Heart left ventricle (tissue), 16 donors: Measurements from ENCODE around the gene TMEM270. TPM values are rescaled to one million over a fixed set of nuclear protein-coding genes. Genes with fewer than 3 reads are reported as not detected.
"Not testable (repeated sequence)": the region's sequence is repeated elsewhere in the genome, so short reads cannot be mapped to it uniquely, and the experiment has no call there.

ENCODE experiments used
- ATAC-seq, 4 donors: fragments of 200-7000 bp; cut with Tn5 transposase; one replicate each; pipeline ENCODE4 v1.9.1; 2020 to 2022; ENCODE audit warnings: moderate library complexity in 4 of 4, mild to moderate bottlenecking in 3 of 4, moderate number of reproducible peaks in 1 of 4
- DNase-seq, 5 donors: peaks; one replicate each; pipeline ENCODE4 v3.0.0-alpha.2; 2020
- H3K27ac ChIP-seq, 12 donors: fragments of 200-600 bp; sonication (generic) in 4 of 12; one replicate each; pipeline versions ENCODE4 v1.5.0 to v1.8.0; 2016 to 2022; ENCODE audit warnings: mild to moderate bottlenecking in 2 of 12
- H3K27me3 ChIP-seq, 9 donors: fragments of 200-600 bp; sonication (generic) in 2 of 9; one replicate each; pipeline versions ENCODE4 v1.5.1 to v1.8.0; 2016 to 2022; ENCODE audit warnings: mild to moderate bottlenecking in 3 of 9
- H3K36me3 ChIP-seq, 9 donors: fragments of 200-600 bp; sonication (generic) in 2 of 9; one replicate each; pipeline versions ENCODE4 v1.5.0 to v1.8.0; 2018 to 2022; ENCODE audit warnings: mild to moderate bottlenecking in 2 of 9
- H3K4me1 ChIP-seq, 12 donors: fragments of 200-600 bp; sonication (generic) in 4 of 12; one replicate each; pipeline versions ENCODE4 v1.5.0 to v1.8.0; 2016 to 2022; ENCODE audit warnings: mild to moderate bottlenecking in 3 of 12
- H3K4me3 ChIP-seq, 12 donors: fragments of 200-600 bp; sonication (generic) in 4 of 12; one replicate each; pipeline versions ENCODE4 v1.5.0 to v1.8.0; 2017 to 2022; ENCODE audit warnings: mild to moderate bottlenecking in 9 of 12, moderate library complexity in 4 of 12
- H3K9me3 ChIP-seq, 12 donors: fragments of 200-600 bp; sonication (generic) in 4 of 12; one replicate each; pipeline versions ENCODE4 v1.5.0 to v1.8.0; 2016 to 2022; ENCODE audit warnings: mild to moderate bottlenecking in 1 of 12
- CTCF ChIP-seq, 12 donors: fragments of 200-600 bp; sonication (generic) in 4 of 12; IDR thresholded peaks; one replicate each; pipeline versions ENCODE4 v1.5.0 to v1.8.0; 2018 to 2022; ENCODE audit warnings: antibody characterized with exemption in 12 of 12, mild to moderate bottlenecking in 5 of 12
- POLR2A ChIP-seq, 2 donors: fragments of 450-650 bp; IDR thresholded peaks; one replicate each; pipeline ENCODE4 v1.6.1; 2017; ENCODE audit warnings: antibody characterized with exemption in 2 of 2, mild to moderate bottlenecking in 2 of 2, moderate library complexity in 2 of 2
- WGBS, 4 donors: extraction: QIAGEN DNeasy Blood & Tissue Kit in 2 of 4; methylation state at CpG; one replicate each; pipeline versions ENCODE4 v1.1.5 to v1.1.7; 2013 to 2018; 5-methylcytosine and 5-hydroxymethylcytosine counted together
- intact Hi-C, 10 donors: fragments of 100-400 bp; cut with DNase I; formaldehyde crosslinking; loops; one replicate each; pipeline versions ENCODE4 v1.11.1 to v1.14.2; 2022
- polyA plus RNA-seq, 2 donors: library from polyadenylated mRNA; stranded (reverse); fragments of 200-250 nt; gene quantifications; one replicate each; pipeline ENCODE4 v1.2.3, GENCODE V29; 2013
- total RNA-seq, 9 donors: library from RNA; depleted of rRNA in 2 of 9; stranded (reverse); fragments of >200 nt in 2 of 9; fragmentation: NEBNext Ultra II Directional in 3 of 9; extraction: Animal tissue kit (Norgen Biotek cat#: 25700) in 3 of 9; gene quantifications; one replicate each; pipeline versions ENCODE4 v1.1.0 to v1.2.4, GENCODE V29; 2016 to 2023
- donor health status: ischemic (EF 13 %, LVEDD 7.1; RV severe dilation, severe dysfunction).
- donor health status: healthy with polysubstance abuse.
- donor health status: DM: no; HTN: yes; CAD: no.
- donor health status: DM: no; HTN: no; CAD: no.
- donor health status: ischemic (EF 25% LVEDD 6.9; RV normal size, moderate dysfunction).
- donor health status: ischemic (EF 25% LVEDD 5.7; RV mildly dilated, moderate dysfunction).
- donor health status: healthy.
- donor health status: DM: yes; HTN: yes; CAD: no.
- donor health status: ischemic (EF 35%, LVEDD 5.7; RV mildly dilated, moderate dysfunction).
- donor health status: nonischemic (EF 11% LVEDD 7.7; RV severe dilation, severe dysfunction).
- donor health status: DM: yes; HTN: yes; CAD: no.
- donor health status: PGD.
- donor health status: ischemic (EF 29% LVEDD 5.4; RV normal size, mild dysfunction).
- donor health status: nonischemic (EF 23%, LVEDD 6.1; RV moderate dilation, normal function).

Gene TMEM270
- total and polyA plus RNA-seq, 11 donors: not detected

- Histone ChIP-seq H3K9me3 (no peaks in the 10 kb centered on the region), H3K4me3 (no peak overlapping the region), H3K4me1 (peaks cover 0 to 18% (median 0%) of the 10 kb centered on the region in 12 donors), H3K27ac (no peak overlapping the region), H3K36me3 (no peaks in the 10 kb centered on the region), H3K27me3 (peaks cover 0 to 10% (median 0%) of the 10 kb centered on the region in 9 donors)
- intact Hi-C loops: no loop called here
- TF ChIP-seq CTCF (IDR thresholded peaks at IDR 0.05) (no peak), POLR2A (IDR thresholded peaks at IDR 0.05) (no peak)
- WGBS, 4 donors: 69 to 78% (median 73%) methylated on average over 12 to 13 of the region's 13 CpGs
- peak in 1 of 5 donors; percentile 48 for DNase-seq
- no peak for ATAC-seq
These were observed 27.6 kb upstream of the TMEM270 start for GRCh38 chr7:73833251-73833919.

GRCh38 chr7:73834626-73835191 is 26.2 kb upstream of the TMEM270 start:
- DNase-seq (peak in 1 of 5 donors; percentile 51), ATAC-seq (no peak)
- Histone ChIP-seq H3K4me1 (peaks cover 0 to 8% (median 0%) of the 10 kb centered on the region in 12 donors), H3K36me3 (no peaks in the 10 kb centered on the region), H3K27ac (no peak overlapping the region), H3K4me3 (no peak overlapping the region), H3K27me3 (peaks cover 0 to 10% (median 0%) of the 10 kb centered on the region in 9 donors), H3K9me3 (no peaks in the 10 kb centered on the region)
- intact Hi-C loops: no loop called here
- 81 to 98% (median 87%) methylated on average over 9 to 11 of the region's 11 CpGs for WGBS, 4 donors
- no peak for TF ChIP-seq POLR2A (IDR thresholded peaks at IDR 0.05)
- TF ChIP-seq CTCF (IDR thresholded peaks at IDR 0.05): no peak

- ATAC-seq, DNase-seq, intact Hi-C loops, H3K36me3 ChIP-seq, H3K27ac ChIP-seq, H3K4me3 ChIP-seq, H3K9me3 ChIP-seq, H3K27me3 ChIP-seq: not testable (repeated sequence)
- H3K4me1 ChIP-seq: peaks cover 0 to 16% (median 7%) of the 10 kb centered on the region in 12 donors
These were observed 23.8 kb upstream of the TMEM270 start for GRCh38 chr7:73837167-73837566.

- H3K27ac ChIP-seq: no peak overlapping the region
- H3K9me3 ChIP-seq: no peaks in the 10 kb centered on the region
- no peaks in the 10 kb centered on the region for H3K36me3 ChIP-seq
- H3K4me1 ChIP-seq: peaks cover 0 to 20% (median 10%) of the 10 kb centered on the region in 12 donors
- H3K4me3 ChIP-seq: no peak overlapping the region
- WGBS, 4 donors: 59 to 71% (median 65%) methylated on average over 6 of the region's 6 CpGs
- TF ChIP-seq POLR2A (IDR thresholded peaks at IDR 0.05): no peak
- TF ChIP-seq CTCF (IDR thresholded peaks at IDR 0.05): no peak
- DNase-seq (peak in 1 of 5 donors; percentile 12), ATAC-seq (no peak)
- intact Hi-C loops: no loop called here
- H3K27me3 ChIP-seq: no peaks in the 10 kb centered on the region
These were observed 22.3 kb upstream of the TMEM270 start for GRCh38 chr7:73838642-73839041.
